Measurements from ENCODE around the gene ANKDD1A. TPM values are rescaled to one million over a fixed set of nuclear protein-coding genes. Genes with fewer than 3 reads are reported as not detected.

The ANKDD1A gene
- total RNA-seq, 1 experiment from 2014 or later: 6.1 TPM

DNA sequence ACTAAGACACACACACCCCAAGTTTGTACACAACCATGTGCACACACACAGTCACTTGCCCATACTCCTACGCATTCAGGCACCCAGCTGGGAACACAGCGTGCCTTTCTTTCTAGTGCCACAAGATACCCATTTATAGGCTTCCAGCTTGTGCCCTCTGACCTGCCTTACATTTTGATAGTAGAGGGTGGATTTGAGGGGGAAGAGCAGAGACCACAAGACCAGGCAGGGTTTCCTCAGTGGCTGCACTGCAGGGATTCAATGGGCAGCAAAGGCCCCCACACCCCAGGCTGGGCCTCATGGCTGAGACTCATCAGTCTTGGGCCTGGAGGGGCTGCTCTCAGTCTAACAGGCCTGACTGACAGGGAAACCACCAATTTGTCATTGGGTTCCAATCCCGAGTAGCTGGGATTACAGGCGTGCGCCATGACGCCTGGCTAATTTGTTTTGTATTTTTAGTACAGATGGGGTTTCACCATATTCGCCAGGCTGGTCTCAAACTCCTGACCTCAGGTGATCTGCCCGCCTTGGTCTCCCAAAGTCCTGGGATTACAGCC, 18.8 kb upstream of the ANKDD1A start:
- no peak for TF ChIP-seq ATF1 (CRISPR knock-in tag; IDR thresholded peaks at IDR 0.05)
- no peak for TF ChIP-seq GTF2I (CRISPR knock-in tag; conservative IDR thresholded peaks at IDR 0.05)
- no peak for TF ChIP-seq ZNF317 (CRISPR knock-in tag; IDR thresholded peaks at IDR 0.05; ENCODE audit: borderline replicate concordance, low read depth)
- TF ChIP-seq, protein P1, sequence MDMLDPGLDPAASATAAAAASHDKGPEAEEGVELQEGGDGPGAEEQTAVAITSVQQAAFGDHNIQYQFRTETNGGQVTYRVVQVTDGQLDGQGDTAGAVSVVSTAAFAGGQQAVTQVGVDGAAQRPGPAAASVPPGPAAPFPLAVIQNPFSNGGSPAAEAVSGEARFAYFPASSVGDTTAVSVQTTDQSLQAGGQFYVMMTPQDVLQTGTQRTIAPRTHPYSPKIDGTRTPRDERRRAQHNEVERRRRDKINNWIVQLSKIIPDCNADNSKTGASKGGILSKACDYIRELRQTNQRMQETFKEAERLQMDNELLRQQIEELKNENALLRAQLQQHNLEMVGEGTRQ (CRISPR knock-in tag; IDR thresholded peaks at IDR 0.05): no peak
- TF ChIP-seq, protein P2, sequence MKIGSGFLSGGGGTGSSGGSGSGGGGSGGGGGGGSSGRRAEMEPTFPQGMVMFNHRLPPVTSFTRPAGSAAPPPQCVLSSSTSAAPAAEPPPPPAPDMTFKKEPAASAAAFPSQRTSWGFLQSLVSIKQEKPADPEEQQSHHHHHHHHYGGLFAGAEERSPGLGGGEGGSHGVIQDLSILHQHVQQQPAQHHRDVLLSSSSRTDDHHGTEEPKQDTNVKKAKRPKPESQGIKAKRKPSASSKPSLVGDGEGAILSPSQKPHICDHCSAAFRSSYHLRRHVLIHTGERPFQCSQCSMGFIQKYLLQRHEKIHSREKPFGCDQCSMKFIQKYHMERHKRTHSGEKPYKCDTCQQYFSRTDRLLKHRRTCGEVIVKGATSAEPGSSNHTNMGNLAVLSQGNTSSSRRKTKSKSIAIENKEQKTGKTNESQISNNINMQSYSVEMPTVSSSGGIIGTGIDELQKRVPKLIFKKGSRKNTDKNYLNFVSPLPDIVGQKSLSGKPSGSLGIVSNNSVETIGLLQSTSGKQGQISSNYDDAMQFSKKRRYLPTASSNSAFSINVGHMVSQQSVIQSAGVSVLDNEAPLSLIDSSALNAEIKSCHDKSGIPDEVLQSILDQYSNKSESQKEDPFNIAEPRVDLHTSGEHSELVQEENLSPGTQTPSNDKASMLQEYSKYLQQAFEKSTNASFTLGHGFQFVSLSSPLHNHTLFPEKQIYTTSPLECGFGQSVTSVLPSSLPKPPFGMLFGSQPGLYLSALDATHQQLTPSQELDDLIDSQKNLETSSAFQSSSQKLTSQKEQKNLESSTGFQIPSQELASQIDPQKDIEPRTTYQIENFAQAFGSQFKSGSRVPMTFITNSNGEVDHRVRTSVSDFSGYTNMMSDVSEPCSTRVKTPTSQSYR (CRISPR knock-in tag; IDR thresholded peaks at IDR 0.05): no peak
- TF ChIP-seq JAZF1 (CRISPR knock-in tag; IDR thresholded peaks at IDR 0.05): no peak
- no peak for TF ChIP-seq GABPB1 (CRISPR knock-in tag; IDR thresholded peaks at IDR 0.05)
- no peak for TF ChIP-seq NR2C2 (CRISPR knock-in tag; IDR thresholded peaks at IDR 0.05)
- no peak for TF ChIP-seq NFYB (CRISPR knock-in tag; conservative IDR thresholded peaks at IDR 0.05; ENCODE audit: low read depth)
- TF ChIP-seq ZBTB21 (CRISPR knock-in tag; IDR thresholded peaks at IDR 0.05; ENCODE audit: borderline replicate concordance): no peak
- TF ChIP-seq ZNF396 (CRISPR knock-in tag; IDR thresholded peaks at IDR 0.05; ENCODE audit: borderline replicate concordance): no peak
- TF ChIP-seq, protein P3, sequence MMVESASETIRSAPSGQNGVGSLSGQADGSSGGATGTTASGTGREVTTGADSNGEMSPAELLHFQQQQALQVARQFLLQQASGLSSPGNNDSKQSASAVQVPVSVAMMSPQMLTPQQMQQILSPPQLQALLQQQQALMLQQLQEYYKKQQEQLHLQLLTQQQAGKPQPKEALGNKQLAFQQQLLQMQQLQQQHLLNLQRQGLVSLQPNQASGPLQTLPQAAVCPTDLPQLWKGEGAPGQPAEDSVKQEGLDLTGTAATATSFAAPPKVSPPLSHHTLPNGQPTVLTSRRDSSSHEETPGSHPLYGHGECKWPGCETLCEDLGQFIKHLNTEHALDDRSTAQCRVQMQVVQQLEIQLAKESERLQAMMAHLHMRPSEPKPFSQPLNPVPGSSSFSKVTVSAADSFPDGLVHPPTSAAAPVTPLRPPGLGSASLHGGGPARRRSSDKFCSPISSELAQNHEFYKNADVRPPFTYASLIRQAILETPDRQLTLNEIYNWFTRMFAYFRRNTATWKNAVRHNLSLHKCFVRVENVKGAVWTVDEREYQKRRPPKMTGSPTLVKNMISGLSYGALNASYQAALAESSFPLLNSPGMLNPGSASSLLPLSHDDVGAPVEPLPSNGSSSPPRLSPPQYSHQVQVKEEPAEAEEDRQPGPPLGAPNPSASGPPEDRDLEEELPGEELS (CRISPR knock-in tag; IDR thresholded peaks at IDR 0.05): no peak
- TF ChIP-seq, protein P4, sequence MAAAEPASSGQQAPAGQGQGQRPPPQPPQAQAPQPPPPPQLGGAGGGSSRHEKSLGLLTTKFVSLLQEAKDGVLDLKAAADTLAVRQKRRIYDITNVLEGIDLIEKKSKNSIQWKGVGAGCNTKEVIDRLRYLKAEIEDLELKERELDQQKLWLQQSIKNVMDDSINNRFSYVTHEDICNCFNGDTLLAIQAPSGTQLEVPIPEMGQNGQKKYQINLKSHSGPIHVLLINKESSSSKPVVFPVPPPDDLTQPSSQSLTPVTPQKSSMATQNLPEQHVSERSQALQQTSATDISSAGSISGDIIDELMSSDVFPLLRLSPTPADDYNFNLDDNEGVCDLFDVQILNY (CRISPR knock-in tag; IDR thresholded peaks at IDR 0.05): no peak
- TF ChIP-seq, protein P5, sequence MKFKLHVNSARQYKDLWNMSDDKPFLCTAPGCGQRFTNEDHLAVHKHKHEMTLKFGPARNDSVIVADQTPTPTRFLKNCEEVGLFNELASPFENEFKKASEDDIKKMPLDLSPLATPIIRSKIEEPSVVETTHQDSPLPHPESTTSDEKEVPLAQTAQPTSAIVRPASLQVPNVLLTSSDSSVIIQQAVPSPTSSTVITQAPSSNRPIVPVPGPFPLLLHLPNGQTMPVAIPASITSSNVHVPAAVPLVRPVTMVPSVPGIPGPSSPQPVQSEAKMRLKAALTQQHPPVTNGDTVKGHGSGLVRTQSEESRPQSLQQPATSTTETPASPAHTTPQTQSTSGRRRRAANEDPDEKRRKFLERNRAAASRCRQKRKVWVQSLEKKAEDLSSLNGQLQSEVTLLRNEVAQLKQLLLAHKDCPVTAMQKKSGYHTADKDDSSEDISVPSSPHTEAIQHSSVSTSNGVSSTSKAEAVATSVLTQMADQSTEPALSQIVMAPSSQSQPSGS (CRISPR knock-in tag; IDR thresholded peaks at IDR 0.05; ENCODE audit: borderline replicate concordance, low read depth): no peak
- TF ChIP-seq ELF4 (CRISPR knock-in tag; IDR thresholded peaks at IDR 0.05; ENCODE audit: low read depth): no peak
- TF ChIP-seq EMX1 (CRISPR knock-in tag; IDR thresholded peaks at IDR 0.05): no peak
- TF ChIP-seq, protein P6, sequence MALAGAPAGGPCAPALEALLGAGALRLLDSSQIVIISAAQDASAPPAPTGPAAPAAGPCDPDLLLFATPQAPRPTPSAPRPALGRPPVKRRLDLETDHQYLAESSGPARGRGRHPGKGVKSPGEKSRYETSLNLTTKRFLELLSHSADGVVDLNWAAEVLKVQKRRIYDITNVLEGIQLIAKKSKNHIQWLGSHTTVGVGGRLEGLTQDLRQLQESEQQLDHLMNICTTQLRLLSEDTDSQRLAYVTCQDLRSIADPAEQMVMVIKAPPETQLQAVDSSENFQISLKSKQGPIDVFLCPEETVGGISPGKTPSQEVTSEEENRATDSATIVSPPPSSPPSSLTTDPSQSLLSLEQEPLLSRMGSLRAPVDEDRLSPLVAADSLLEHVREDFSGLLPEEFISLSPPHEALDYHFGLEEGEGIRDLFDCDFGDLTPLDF (CRISPR knock-in tag; IDR thresholded peaks at IDR 0.05): no peak
- no peak for TF ChIP-seq NR1H2 (CRISPR knock-in tag; IDR thresholded peaks at IDR 0.05)
- TF ChIP-seq, protein P7, sequence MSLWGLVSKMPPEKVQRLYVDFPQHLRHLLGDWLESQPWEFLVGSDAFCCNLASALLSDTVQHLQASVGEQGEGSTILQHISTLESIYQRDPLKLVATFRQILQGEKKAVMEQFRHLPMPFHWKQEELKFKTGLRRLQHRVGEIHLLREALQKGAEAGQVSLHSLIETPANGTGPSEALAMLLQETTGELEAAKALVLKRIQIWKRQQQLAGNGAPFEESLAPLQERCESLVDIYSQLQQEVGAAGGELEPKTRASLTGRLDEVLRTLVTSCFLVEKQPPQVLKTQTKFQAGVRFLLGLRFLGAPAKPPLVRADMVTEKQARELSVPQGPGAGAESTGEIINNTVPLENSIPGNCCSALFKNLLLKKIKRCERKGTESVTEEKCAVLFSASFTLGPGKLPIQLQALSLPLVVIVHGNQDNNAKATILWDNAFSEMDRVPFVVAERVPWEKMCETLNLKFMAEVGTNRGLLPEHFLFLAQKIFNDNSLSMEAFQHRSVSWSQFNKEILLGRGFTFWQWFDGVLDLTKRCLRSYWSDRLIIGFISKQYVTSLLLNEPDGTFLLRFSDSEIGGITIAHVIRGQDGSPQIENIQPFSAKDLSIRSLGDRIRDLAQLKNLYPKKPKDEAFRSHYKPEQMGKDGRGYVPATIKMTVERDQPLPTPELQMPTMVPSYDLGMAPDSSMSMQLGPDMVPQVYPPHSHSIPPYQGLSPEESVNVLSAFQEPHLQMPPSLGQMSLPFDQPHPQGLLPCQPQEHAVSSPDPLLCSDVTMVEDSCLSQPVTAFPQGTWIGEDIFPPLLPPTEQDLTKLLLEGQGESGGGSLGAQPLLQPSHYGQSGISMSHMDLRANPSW (CRISPR knock-in tag; conservative IDR thresholded peaks at IDR 0.05; ENCODE audit: low read depth): no peak
- TF ChIP-seq, protein P8, sequence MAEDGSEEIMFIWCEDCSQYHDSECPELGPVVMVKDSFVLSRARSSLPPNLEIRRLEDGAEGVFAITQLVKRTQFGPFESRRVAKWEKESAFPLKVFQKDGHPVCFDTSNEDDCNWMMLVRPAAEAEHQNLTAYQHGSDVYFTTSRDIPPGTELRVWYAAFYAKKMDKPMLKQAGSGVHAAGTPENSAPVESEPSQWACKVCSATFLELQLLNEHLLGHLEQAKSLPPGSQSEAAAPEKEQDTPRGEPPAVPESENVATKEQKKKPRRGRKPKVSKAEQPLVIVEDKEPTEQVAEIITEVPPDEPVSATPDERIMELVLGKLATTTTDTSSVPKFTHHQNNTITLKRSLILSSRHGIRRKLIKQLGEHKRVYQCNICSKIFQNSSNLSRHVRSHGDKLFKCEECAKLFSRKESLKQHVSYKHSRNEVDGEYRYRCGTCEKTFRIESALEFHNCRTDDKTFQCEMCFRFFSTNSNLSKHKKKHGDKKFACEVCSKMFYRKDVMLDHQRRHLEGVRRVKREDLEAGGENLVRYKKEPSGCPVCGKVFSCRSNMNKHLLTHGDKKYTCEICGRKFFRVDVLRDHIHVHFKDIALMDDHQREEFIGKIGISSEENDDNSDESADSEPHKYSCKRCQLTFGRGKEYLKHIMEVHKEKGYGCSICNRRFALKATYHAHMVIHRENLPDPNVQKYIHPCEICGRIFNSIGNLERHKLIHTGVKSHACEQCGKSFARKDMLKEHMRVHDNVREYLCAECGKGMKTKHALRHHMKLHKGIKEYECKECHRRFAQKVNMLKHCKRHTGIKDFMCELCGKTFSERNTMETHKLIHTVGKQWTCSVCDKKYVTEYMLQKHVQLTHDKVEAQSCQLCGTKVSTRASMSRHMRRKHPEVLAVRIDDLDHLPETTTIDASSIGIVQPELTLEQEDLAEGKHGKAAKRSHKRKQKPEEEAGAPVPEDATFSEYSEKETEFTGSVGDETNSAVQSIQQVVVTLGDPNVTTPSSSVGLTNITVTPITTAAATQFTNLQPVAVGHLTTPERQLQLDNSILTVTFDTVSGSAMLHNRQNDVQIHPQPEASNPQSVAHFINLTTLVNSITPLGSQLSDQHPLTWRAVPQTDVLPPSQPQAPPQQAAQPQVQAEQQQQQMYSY (CRISPR knock-in tag; IDR thresholded peaks at IDR 0.05): no peak
- ChIA-PET CTCF (interaction anchor here (0.9 to 2.6 kb wide), 6 partner anchors 12 to 165 kb away, joined by 4 to 12 read pairs (median 6); partner anchors contain the start of gene PLEKHO2), POLR2A (interaction anchor here (0.8 to 2.4 kb wide), 5 partner anchors 23 to 84 kb away, joined by 3 to 8 read pairs (median 4); partner anchors contain the start of gene PLEKHO2)
- H3K27ac Mint-ChIP-seq: no peak overlapping the region
- peaks cover 47% of the 10 kb centered on the region for H3K4me1 Mint-ChIP-seq
- H3K4me3 Mint-ChIP-seq: no peak overlapping the region
- DNase-seq (ENCODE audit: low spot score): no peak
- no peaks in the 10 kb centered on the region for H3K9me3 Mint-ChIP-seq
- H3K27me3 Mint-ChIP-seq (ENCODE audit: low read depth): no peaks in the 10 kb centered on the region
- ATAC-seq: no peak
- H3K36me3 Mint-ChIP-seq: no peaks in the 10 kb centered on the region

Measured in WTC11 (cell line).